Stimulated activated naive B cell treated with anti-CD40 and anti-IgM and Interleukin-4, amounts not matched to agents 10 μg/mL and 1 μg/mL and 100 μg/mL, for 72 hours (primary cell): ENCODE measurements around the gene EPPIN.

Experiments used
- ATAC-seq, 2 donors: fragments of 150-1000 bp; cut with Tn5 transposase; replicated peaks; 2 replicates each; pipeline ENCODE4 v1.10.0; 2021; ENCODE audit warnings: moderate library complexity in 1 of 2
- DNase-seq: peaks from one replicate; pipeline ENCODE4 v3.0.0; 2021
- H3K27ac Mint-ChIP-seq: one replicate; pipeline ENCODE4 v1.8.0; 2022; ENCODE audit warnings: mild to moderate bottlenecking, mixed read lengths
- H3K27me3 Mint-ChIP-seq, 2 donors: one replicate each; pipeline ENCODE4 v1.8.0; 2022; ENCODE audit warnings: mixed read lengths in 2 of 2
- H3K36me3 Mint-ChIP-seq, 2 donors: one replicate each; pipeline ENCODE4 v1.8.0; 2022; ENCODE audit warnings: mixed read lengths in 2 of 2, mild to moderate bottlenecking in 1 of 2
- H3K4me1 Mint-ChIP-seq, 2 donors: one replicate each; pipeline ENCODE4 v1.8.0; 2022; ENCODE audit warnings: mixed read lengths in 2 of 2, mild to moderate bottlenecking in 1 of 2
- H3K4me3 Mint-ChIP-seq, 2 donors: one replicate each; pipeline ENCODE4 v1.8.0; 2022; ENCODE audit warnings: mild to moderate bottlenecking in 2 of 2, mixed read lengths in 2 of 2, moderate library complexity in 1 of 2
- H3K9me3 Mint-ChIP-seq, 2 donors: one replicate each; pipeline ENCODE4 v1.8.0; 2022; ENCODE audit warnings: mixed read lengths in 2 of 2, mild to moderate bottlenecking in 1 of 2

The EPPIN gene

DNA sequence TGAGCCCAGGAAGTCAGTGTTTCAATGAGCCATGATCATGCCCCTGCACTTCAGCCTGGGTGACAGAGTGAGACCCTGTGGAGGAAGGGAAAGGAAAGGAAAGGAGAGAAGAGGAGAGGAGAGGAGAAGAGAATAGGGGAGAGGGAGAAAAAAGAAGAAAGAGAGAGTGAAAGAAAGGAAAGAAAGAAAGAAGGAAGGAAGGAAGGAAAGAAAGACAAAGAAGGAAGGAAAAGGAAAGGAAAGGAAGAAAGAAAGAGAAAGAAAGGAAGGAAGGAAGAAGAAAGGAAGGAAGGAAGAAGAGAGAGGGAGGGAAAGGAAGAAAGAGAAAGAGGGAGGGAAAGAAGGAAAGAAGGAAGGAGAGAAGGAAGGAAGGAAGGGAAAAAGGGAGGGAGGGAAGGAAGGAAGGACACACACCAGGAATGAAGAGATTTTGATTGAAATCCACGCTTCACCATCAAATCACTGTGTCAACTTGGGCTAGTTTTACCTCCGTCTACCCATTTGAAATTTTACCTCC lies 17.6 kb upstream of the EPPIN start:
- H3K36me3 Mint-ChIP-seq = no peaks in the 10 kb centered on the region
- no peak for ATAC-seq
- H3K9me3 Mint-ChIP-seq = peaks cover 3% of the 10 kb centered on the region in 2 donors
- H3K27ac Mint-ChIP-seq = no peak overlapping the region
- no peak overlapping the region for H3K4me3 Mint-ChIP-seq
- no peaks in the 10 kb centered on the region for H3K4me1 Mint-ChIP-seq
- DNase-seq = no peak
- H3K27me3 Mint-ChIP-seq = peaks cover 27 to 44% of the 10 kb centered on the region in 2 donors

DNA sequence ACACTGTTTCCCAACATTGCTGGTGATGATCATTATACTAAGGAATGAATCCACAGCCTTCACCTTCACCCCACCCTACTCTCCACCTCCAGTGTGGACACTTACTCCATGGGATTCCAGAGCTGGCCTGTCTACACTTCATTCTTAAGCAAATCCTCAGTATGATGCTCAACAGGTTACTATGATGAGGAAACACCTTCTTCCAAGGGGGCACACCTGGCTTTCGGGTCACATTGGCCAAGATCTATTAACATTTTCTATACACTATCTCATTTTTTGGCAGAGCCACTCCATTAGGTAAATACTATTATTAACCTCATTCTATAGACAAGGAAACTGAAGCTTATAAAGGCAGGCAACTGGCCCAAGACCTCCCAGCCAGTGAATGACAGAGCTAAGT lies 8.0 kb upstream of the EPPIN start:
- ATAC-seq (no peak), DNase-seq (no peak)
- no peak overlapping the region for H3K27ac Mint-ChIP-seq
- no peak overlapping the region for H3K4me3 Mint-ChIP-seq
- peaks cover 3% of the 10 kb centered on the region in 2 donors for H3K9me3 Mint-ChIP-seq
- H3K36me3 Mint-ChIP-seq = no peaks in the 10 kb centered on the region
- no peaks in the 10 kb centered on the region for H3K4me1 Mint-ChIP-seq
- H3K27me3 Mint-ChIP-seq = peaks cover 32 to 36% of the 10 kb centered on the region in 2 donors

DNA sequence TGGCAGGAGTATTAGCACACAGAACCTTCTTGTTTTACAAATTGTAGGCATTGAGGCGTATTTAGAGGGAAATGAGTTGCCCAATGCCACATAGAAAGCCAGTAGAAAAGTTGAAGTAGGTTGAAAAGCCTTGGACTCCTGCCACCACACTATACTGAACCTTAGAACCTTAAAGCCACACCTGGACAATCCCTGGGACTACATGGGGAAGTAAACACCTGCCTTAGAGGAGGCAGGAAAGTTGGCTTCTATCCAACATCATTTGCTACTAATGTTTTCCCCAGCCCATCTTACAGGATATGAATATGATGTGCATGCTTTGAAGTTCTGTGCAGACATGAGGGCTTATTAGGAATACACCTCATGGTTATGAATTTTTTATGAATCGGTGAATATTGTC lies 5.3 kb upstream of the EPPIN start:
- DNase-seq (no peak), ATAC-seq (no peak)
- H3K9me3 Mint-ChIP-seq = peaks cover 5 to 7% of the 10 kb centered on the region in 2 donors
- no peaks in the 10 kb centered on the region for H3K4me1 Mint-ChIP-seq
- no peak overlapping the region for H3K4me3 Mint-ChIP-seq
- H3K27ac Mint-ChIP-seq = no peak overlapping the region
- H3K36me3 Mint-ChIP-seq = no peaks in the 10 kb centered on the region
- H3K27me3 Mint-ChIP-seq = peaks cover 27 to 41% of the 10 kb centered on the region in 2 donors

DNA sequence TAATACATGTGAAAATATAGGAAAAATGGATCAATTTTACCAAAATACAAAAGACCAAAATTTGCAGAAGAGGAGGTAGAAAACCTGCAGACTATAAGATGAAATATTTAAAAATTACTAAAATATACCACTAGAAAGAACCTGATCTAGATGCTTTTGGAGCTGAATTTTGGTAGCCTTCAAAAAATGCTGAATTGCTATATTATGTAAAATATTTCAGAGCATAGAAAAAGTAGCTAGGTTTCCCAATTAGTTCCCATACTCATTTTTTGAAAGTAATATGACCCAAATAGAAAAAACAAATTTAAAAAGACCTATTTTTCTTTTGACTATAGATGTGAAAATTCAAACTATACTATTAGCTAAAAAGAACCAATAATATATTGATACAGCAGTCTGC lies 3.6 kb upstream of the EPPIN start:
- no peak overlapping the region for H3K4me3 Mint-ChIP-seq
- no peaks in the 10 kb centered on the region for H3K36me3 Mint-ChIP-seq
- no peak overlapping the region for H3K27ac Mint-ChIP-seq
- ATAC-seq = no peak
- peaks cover 5 to 7% of the 10 kb centered on the region in 2 donors for H3K9me3 Mint-ChIP-seq
- no peaks in the 10 kb centered on the region for H3K4me1 Mint-ChIP-seq
- DNase-seq = no peak
- peaks cover 30 to 41% of the 10 kb centered on the region in 2 donors for H3K27me3 Mint-ChIP-seq

DNA sequence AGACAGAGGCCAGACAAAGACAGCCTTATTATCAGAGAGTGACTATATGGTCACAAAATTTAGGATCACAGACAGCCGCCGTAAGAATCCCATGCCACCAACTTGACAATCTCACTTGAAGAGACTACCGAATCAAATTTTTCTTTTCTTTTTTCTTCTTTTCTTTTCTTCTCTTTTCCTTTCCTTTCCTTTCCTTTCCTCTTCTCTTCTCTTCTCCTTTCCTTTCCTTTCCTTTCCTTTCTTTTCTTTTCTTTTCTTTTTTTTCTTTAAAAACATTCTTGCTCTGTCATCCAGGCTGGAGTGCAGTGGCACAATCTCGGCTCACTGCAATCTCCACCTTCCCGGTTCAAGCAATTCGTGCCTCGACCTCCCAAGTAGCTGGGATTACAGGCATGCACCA lies 1.2 kb upstream of the EPPIN start:
- no peak for DNase-seq
- no peak for ATAC-seq
- H3K9me3 Mint-ChIP-seq = peaks cover 5 to 7% of the 10 kb centered on the region in 2 donors
- H3K36me3 Mint-ChIP-seq = no peaks in the 10 kb centered on the region
- peaks cover 27 to 31% of the 10 kb centered on the region in 2 donors for H3K27me3 Mint-ChIP-seq
- no peaks in the 10 kb centered on the region for H3K4me1 Mint-ChIP-seq
- no peak overlapping the region for H3K4me3 Mint-ChIP-seq
- H3K27ac Mint-ChIP-seq = no peak overlapping the region

DNA sequence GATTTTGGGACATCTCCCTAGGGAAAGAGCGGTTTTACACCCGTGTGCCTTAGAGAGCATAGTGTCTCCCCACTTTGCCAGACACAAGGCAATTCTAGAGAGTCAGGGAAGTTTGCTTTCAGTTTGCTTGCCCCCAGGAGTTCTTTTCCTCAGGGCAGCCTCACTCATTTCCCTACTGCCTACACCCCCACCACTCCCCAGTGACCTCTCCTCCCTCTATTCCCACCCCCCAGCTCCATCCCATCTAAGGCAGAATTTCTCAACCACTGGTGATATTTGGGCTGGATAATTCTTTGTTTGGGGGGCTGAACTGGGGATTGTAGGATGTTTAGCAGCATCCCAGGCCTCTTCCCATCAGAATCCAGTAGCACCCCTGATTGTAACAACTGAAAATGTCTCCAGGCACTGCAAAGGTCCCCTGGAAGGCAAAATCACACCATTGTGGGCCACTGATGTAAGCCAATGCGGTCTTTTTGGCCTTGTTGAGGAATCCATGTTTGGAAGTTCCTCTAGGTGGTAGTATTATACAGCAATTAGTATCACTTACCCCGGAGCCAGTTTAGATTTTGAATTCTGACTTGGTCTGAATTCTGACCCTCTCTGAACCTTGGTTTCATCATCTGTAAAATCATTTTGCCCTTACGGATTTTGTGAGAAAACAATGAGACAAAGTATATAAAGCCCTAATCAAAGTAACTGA lies 1.3 kb downstream of the EPPIN start:
- no peak overlapping the region for H3K27ac Mint-ChIP-seq
- H3K9me3 Mint-ChIP-seq = peaks cover 5 to 7% of the 10 kb centered on the region in 2 donors
- H3K4me1 Mint-ChIP-seq = no peaks in the 10 kb centered on the region
- DNase-seq (no peak), ATAC-seq (peak in 1 of 2 donors; percentile 43)
- no peak overlapping the region for H3K4me3 Mint-ChIP-seq
- H3K36me3 Mint-ChIP-seq = no peaks in the 10 kb centered on the region
- peaks cover 27 to 37% of the 10 kb centered on the region in 2 donors for H3K27me3 Mint-ChIP-seq

DNA sequence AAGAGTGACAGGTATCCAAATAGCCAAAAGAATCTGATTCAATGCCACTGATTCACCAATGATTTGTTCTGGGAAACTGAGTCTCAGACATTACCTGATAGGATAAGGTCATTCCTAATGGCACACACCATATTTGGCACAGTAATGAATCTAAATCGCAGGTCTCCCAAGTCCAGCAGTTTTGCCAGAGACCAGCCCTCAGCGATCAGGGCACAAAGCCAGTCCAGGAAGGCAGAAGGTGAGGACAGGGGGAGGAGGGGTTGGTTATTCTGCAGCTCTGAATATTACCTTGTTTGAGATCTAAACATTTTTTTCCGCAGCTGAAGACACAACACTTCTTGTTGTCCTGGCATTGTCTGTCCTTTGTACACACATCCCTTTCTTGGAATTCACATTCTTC lies 1.9 kb downstream of the EPPIN start:
- Mint-ChIP-seq H3K9me3 (peaks cover 4 to 5% of the 10 kb centered on the region in 2 donors), H3K4me3 (no peak overlapping the region), H3K27me3 (peaks cover 25 to 36% of the 10 kb centered on the region in 2 donors), H3K27ac (no peak overlapping the region), H3K36me3 (no peaks in the 10 kb centered on the region), H3K4me1 (no peaks in the 10 kb centered on the region)
- ATAC-seq = no peak
- DNase-seq = no peak

DNA sequence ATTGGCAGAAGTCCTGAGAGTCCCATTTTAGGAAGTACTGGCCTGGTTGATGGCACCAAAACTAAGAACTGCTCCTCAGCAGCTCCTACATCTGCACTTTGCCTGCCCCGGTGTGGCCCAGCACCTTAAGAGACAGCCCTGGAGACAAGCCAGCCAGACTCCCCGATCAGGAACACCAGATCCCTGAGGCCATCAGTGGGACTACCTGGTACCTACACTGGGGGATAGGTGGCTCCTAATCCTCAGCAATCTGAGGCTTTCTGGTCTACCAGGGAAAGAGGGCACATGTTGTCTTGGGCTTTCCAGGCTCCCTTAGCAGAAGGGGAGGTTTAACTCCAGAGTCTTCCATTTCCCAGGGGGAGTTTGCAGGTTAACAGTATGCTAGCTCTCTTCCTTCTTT lies 7.8 kb downstream of the EPPIN start, which contains the start of gene WFDC6:
WFDC6 (minus strand) TSS at position 101 of the 400 bp plus-strand sequence; CDS start at position 26, 75 bp downstream.
- Mint-ChIP-seq H3K9me3 (no peaks in the 10 kb centered on the region), H3K36me3 (no peaks in the 10 kb centered on the region), H3K4me1 (no peaks in the 10 kb centered on the region), H3K4me3 (no peak within 1 kb of the TSS), H3K27ac (no peak within 1 kb of the TSS), H3K27me3 (peaks cover 23 to 31% of the 10 kb centered on the region in 2 donors)
- DNase-seq (no peak), ATAC-seq (no peak)

DNA sequence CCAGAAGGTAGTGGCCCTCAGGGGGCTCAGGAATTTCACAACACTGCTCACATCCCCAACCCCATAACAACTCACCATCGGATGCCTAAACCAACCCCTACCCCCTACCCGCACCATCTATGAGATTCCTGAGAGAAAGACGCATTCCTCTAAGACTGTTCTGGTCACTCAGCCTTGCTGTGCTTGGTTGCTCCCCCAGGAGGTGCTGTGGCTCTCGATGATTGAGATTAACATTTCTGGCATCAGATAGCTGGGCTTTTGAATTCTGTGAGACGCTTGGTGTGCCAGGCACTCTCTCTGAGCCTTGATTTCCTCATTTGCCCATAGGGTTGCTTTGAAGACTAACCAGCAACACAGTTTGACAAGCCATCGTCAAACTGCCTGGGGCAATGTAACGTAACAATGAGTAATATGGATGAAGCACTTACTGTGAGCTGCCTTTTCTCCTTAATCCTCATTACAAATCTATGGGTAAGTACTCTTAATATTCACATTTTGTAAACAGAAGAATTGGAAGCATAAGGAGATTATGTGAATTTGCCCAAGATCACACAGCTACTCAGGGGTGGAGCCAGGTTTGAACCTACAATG lies 8.9 kb downstream of the EPPIN start:
- ATAC-seq = no peak
- Mint-ChIP-seq H3K27ac (no peak overlapping the region), H3K4me1 (no peaks in the 10 kb centered on the region), H3K27me3 (peaks cover 23 to 27% of the 10 kb centered on the region in 2 donors), H3K9me3 (no peaks in the 10 kb centered on the region), H3K36me3 (no peaks in the 10 kb centered on the region), H3K4me3 (no peak overlapping the region)
- DNase-seq = no peak

DNA sequence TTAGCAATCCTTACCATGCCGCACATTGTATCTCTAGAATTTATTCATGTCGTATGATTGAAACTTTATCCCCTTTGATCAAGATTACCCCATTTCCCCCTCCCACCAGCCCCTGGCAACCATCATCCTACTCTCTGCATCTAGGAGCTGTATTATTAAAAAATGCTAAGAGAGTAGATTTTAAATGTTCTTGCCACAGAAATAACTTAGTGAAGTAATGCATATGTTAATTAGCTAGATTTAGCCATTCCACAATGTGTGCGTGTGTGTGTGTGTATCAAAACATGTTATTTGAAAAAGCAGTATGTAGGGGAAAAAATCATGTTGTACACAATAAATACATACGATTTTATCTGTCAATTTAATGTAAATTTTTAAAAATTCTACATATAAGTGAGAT lies 19.9 kb downstream of the EPPIN start:
- no peaks in the 10 kb centered on the region for H3K36me3 Mint-ChIP-seq
- H3K4me3 Mint-ChIP-seq = no peak overlapping the region
- H3K9me3 Mint-ChIP-seq = no peaks in the 10 kb centered on the region
- H3K27me3 Mint-ChIP-seq = peaks cover 31 to 49% of the 10 kb centered on the region in 2 donors
- no peak for DNase-seq
- no peak for ATAC-seq
- no peaks in the 10 kb centered on the region for H3K4me1 Mint-ChIP-seq
- H3K27ac Mint-ChIP-seq = no peak overlapping the region

DNA sequence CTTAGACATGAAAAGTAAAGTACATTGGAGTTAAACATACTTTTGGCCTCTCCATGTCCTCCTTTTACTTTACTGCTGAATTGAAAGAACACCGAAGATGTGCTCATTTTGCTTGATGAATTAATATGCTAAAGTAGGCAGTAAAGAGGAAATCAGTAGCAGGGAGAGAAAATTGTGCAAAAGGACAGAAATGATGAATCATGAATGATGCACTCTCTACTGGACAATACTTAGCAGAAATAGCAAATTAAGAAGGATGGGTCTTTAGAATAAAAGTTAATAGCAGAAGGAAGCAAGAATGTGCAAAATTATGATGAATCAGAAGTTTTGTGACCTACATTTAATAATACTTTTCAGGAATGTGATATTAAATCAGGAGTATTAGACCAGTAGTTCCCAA lies 23.4 kb downstream of the EPPIN start:
- no peak for DNase-seq
- H3K36me3 Mint-ChIP-seq = no peaks in the 10 kb centered on the region
- no peaks in the 10 kb centered on the region for H3K4me1 Mint-ChIP-seq
- no peak for ATAC-seq
- H3K9me3 Mint-ChIP-seq = no peaks in the 10 kb centered on the region
- no peak overlapping the region for H3K27ac Mint-ChIP-seq
- H3K27me3 Mint-ChIP-seq = peaks cover 47 to 52% of the 10 kb centered on the region in 2 donors
- H3K4me3 Mint-ChIP-seq = no peak overlapping the region

DNA sequence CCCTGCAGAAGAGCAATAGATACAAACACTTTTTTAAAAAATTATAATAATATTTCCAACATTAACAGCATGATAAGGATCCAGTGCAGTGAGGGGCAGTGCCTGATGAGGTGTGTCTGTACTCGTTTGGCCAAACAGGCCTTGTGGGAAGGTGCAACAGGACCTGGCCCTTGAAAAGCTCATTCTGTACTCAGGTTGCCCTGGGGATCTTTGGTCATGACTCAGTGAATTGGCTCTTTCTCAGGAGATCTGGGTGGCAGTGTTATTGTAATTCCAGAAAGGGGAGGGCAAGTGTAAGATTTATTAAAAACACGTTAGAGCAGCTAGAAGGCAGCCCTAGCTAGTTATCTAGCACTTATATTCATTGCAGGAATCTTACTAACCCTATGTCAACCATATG lies 28.9 kb downstream of the EPPIN start:
- Mint-ChIP-seq H3K4me1 (no peaks in the 10 kb centered on the region), H3K27ac (no peak overlapping the region), H3K36me3 (no peaks in the 10 kb centered on the region), H3K4me3 (no peak overlapping the region), H3K27me3 (peaks cover 39 to 41% of the 10 kb centered on the region in 2 donors), H3K9me3 (peaks cover 0 to 1% of the 10 kb centered on the region in 2 donors)
- no peak for DNase-seq
- ATAC-seq = no peak

DNA sequence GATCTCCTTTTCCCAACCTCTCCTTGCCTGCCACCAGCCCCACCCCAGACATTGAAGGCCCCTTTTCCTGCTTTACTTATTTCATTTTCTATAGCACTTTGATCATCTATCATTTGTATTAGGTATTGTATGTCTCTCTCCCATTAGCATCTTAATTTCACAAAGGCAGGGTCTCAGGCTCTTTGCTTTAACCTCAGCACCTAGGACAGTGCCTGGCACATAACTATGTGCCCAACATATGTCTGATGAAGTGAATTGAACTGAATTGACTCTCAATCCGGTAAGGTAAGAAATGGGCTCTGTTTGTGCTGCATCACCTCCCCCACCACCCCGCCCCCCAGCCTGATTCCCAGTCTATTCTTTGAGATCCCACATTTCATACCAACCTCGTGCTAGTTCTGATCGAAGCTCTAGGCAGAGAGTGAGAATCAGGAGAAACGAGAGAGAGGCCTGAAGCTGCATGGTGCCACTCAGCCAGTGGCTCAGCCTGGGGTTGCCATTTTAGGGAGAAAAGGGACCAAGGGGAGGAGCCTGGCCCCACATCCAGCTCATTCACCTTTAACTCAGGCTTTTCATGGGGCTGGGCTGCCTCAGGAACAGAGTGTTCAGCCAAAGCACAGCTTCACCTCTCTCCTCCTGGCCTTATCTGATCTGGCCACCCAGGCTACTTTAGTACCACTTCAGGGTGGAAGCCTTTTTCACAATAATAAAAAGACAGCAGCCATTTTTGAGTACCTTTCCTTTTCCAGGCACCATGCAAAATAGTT lies 31.9 kb downstream of the EPPIN start, which contains the start of gene SPINT3:
SPINT3 (minus strand) TSS at position 476 of the 767 bp plus-strand sequence; CDS start at position 462, 14 bp downstream.
- Mint-ChIP-seq H3K27me3 (peaks cover 40 to 45% of the 10 kb centered on the region in 2 donors), H3K4me1 (no peaks in the 10 kb centered on the region), H3K9me3 (peaks cover 0 to 1% of the 10 kb centered on the region in 2 donors), H3K4me3 (no peak within 1 kb of the TSS), H3K36me3 (no peaks in the 10 kb centered on the region), H3K27ac (no peak within 1 kb of the TSS)
- DNase-seq (no peak), ATAC-seq (no peak)

DNA sequence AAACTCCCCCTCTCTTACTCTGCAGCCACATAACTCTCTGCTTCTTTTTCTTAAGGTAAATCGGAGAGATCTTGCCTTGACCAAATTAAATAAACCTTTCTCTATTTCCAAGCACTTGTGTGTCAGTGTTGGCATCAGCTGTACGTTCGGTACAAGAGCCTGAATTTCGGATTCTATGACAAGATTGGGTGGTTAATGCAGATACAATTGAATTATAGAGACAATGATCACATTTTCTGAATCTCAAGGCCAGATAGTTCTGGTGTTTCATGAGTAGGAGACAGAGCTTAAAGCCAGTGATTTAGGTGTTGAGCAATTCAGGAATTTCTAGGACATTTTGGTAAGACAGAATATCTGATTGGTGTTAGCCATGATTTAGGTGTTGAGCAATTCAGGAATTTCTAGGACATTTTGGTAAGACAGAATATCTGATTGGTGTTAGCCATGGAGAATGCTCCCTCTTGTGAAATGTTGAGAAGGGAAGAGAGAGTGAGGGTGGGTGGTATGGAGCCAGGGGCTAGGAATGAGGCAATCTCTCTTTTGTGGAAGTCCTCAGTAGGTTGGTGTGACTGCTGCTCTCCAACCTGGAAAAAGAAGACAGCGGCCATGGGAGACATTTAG lies 36.8 kb downstream of the EPPIN start:
- ATAC-seq (no peak), DNase-seq (no peak)
- Mint-ChIP-seq H3K4me3 (no peak overlapping the region), H3K27ac (no peak overlapping the region), H3K27me3 (peaks cover 44 to 54% of the 10 kb centered on the region in 2 donors), H3K9me3 (no peaks in the 10 kb centered on the region), H3K36me3 (no peaks in the 10 kb centered on the region), H3K4me1 (peaks cover 14% of the 10 kb centered on the region in 2 donors)
